Sigmoid colon (tissue), 7 donors: Measurements from ENCODE around the gene NELFA. TPM values are rescaled to one million over a fixed set of nuclear protein-coding genes. Genes with fewer than 3 reads are reported as not detected.

Experiments
- DNase-seq: peaks from one replicate; pipeline ENCODE4 v3.0.0-alpha.2; 2019
- H3K27ac ChIP-seq, 4 donors: fragments of 200-600 bp; sonication (generic); one replicate each; pipeline ENCODE4 v1.5.1; 2016 to 2019; ENCODE audit warnings: mild to moderate bottlenecking in 1 of 4
- H3K27me3 ChIP-seq, 3 donors: fragments of 200-600 bp; sonication (generic); one replicate each; pipeline ENCODE4 v1.5.1; 2019; ENCODE audit warnings: mild to moderate bottlenecking in 1 of 3
- H3K36me3 ChIP-seq, 4 donors: fragments of 200-600 bp; sonication (generic); one replicate each; pipeline ENCODE4 v1.5.1; 2016 to 2019
- H3K4me1 ChIP-seq, 4 donors: fragments of 200-600 bp; sonication (generic); one replicate each; pipeline ENCODE4 v1.5.1; 2017 to 2019
- H3K4me3 ChIP-seq, 4 donors: fragments of 200-600 bp; sonication (generic); one replicate each; pipeline ENCODE4 v1.5.1; 2017 to 2019; ENCODE audit warnings: mild to moderate bottlenecking in 2 of 4, moderate library complexity in 1 of 4
- H3K9me3 ChIP-seq, 4 donors: fragments of 200-600 bp in 3 of 4; sonication (generic) in 3 of 4; one replicate each; pipeline versions ENCODE4 v1.5.1 to v1.6.1; 2013 to 2019
- EP300 ChIP-seq, 4 donors: sonication (generic); formaldehyde crosslinking; IDR thresholded peaks; one replicate each; pipeline ENCODE4 v1.6.1; 2017; ENCODE audit warnings: antibody characterized with exemption in 4 of 4
- POLR2A ChIP-seq, 2 donors: fragments of 450-650 bp; IDR thresholded peaks; one replicate each; pipeline ENCODE4 v1.6.1; 2016; ENCODE audit warnings: antibody characterized with exemption in 2 of 2, mild to moderate bottlenecking in 2 of 2, moderate library complexity in 2 of 2
- POLR2AphosphoS5 ChIP-seq, 4 donors: sonication (generic); formaldehyde crosslinking; IDR thresholded peaks; one replicate each; pipeline ENCODE4 v1.6.1; 2017; ENCODE audit warnings: antibody characterized with exemption in 4 of 4
- WGBS, 2 donors: extraction: QIAGEN DNeasy Blood & Tissue Kit; methylation state at CpG; one replicate each; pipeline ENCODE4 v1.1.7; 2013; 5-methylcytosine and 5-hydroxymethylcytosine counted together
- intact Hi-C: fragments of 100-400 bp; cut with DNase I; formaldehyde crosslinking; loops from one replicate; pipeline ENCODE4 v1.15.1; 2023
- polyA plus RNA-seq, 3 donors: library from polyadenylated mRNA; stranded (reverse); fragments of 200-250 nt; gene quantifications; one replicate each; pipeline ENCODE4 v1.2.3, GENCODE V29; 2013
- total RNA-seq, 4 donors: library from RNA; depleted of rRNA; stranded (reverse); fragments of >200 nt; gene quantifications; one replicate each; pipeline ENCODE4 v1.1.0, GENCODE V29; 2016
- TF ChIP-seq, protein P1 (sequence below), 4 experiments: fragments of 450-650 bp in 3 of 4; fragments of 200-600 bp in 1 of 4; IDR thresholded peaks; one replicate each; pipeline ENCODE4 v1.5.1; 2016 to 2019; ENCODE audit warnings: antibody characterized with exemption in 4 of 4, mild to moderate bottlenecking in 3 of 4, moderate library complexity in 2 of 4
- donor health status: healthy with polysubstance abuse.
- donor health status: Bipolar disorder and iron deficiency.
- donor health status: healthy.

Gene NELFA
- total and polyA plus RNA-seq, 7 donors: 13.8 to 27.4 (median 15.3) TPM

DNA sequence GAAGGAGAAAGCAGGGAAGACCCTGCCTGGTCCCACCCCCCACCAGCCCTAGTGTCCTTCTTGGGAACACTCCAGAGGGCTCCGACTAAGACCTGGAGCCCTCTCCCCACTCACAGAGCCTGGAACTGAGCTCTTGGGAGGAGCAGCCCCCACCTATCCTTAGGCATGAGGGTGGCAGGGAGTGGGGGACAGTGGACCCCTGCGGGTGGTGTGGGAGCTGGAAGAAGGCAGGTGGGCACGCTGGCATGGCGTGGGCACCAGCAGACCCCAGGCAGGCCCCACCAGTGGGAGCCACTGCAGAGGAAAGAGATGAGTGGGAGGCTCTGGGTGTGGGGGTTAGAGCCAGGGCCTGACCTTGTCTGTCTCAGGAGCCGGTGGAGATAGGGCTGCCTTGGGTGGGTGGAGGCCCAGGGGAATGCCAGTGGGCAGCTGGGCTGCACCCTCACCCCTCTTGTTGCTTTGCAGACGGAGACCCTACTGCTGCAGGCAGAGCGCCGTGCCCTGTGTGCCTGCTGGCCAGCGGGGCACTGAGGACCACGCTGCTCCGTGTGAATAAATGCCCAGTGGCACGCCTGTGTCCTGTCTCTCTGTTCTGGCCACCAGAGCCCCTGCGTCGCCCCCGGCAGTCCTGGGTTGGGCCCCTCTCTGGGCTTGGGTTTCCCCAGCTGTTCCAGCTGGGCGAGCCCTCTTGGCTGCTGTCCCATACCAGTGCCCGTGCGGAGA is 34.8 kb upstream of the NELFA start:
- DNase-seq: no peak
- Histone ChIP-seq H3K9me3 (no peaks in the 10 kb centered on the region), H3K27ac (no peak overlapping the region), H3K27me3 (peaks cover 30 to 85% (median 61%) of the 10 kb centered on the region in 3 donors), H3K36me3 (no peaks in the 10 kb centered on the region), H3K4me3 (no peak overlapping the region), H3K4me1 (peaks cover 0 to 28% (median 27%) of the 10 kb centered on the region in 4 donors)
- intact Hi-C loops: no loop called here
- TF ChIP-seq, protein P1, sequence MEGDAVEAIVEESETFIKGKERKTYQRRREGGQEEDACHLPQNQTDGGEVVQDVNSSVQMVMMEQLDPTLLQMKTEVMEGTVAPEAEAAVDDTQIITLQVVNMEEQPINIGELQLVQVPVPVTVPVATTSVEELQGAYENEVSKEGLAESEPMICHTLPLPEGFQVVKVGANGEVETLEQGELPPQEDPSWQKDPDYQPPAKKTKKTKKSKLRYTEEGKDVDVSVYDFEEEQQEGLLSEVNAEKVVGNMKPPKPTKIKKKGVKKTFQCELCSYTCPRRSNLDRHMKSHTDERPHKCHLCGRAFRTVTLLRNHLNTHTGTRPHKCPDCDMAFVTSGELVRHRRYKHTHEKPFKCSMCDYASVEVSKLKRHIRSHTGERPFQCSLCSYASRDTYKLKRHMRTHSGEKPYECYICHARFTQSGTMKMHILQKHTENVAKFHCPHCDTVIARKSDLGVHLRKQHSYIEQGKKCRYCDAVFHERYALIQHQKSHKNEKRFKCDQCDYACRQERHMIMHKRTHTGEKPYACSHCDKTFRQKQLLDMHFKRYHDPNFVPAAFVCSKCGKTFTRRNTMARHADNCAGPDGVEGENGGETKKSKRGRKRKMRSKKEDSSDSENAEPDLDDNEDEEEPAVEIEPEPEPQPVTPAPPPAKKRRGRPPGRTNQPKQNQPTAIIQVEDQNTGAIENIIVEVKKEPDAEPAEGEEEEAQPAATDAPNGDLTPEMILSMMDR (IDR thresholded peaks at IDR 0.05): no peak
- TF ChIP-seq POLR2A (IDR thresholded peaks at IDR 0.05): no peak
- no peak for TF ChIP-seq EP300 (IDR thresholded peaks at IDR 0.05)
- no peak for TF ChIP-seq POLR2AphosphoS5 (IDR thresholded peaks at IDR 0.05)
- WGBS, 2 donors: 83 to 92% methylated on average over 18 of the region's 18 CpGs

DNA sequence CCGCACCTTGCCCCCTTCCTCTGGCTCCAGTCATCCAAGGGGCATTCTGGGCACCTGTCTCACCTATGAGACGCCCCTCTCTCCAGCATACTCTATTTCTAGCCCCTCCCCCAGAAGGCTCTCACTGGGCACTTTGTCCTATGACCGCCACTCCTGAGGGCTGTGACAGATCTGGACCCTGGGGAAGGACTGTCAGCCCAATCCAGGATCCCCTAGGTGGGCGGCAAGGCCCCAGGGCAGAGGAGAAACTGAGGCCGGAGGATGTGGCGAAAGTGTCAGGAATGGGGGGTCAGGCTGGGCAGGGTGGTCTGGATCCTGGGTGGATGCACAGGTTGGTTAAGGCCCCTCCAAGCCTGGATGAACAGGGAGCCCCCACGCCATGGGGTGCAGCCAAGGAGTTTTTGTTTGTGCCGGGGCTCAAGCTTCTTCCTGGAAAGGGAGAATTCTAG is 34.2 kb upstream of the NELFA start:
- Histone ChIP-seq H3K36me3 (no peaks in the 10 kb centered on the region), H3K27me3 (peaks cover 30 to 86% (median 61%) of the 10 kb centered on the region in 3 donors), H3K4me1 (peaks cover 0 to 28% (median 27%) of the 10 kb centered on the region in 4 donors), H3K4me3 (peak overlapping the region in 1 of 4 donors; percentile 64), H3K9me3 (no peaks in the 10 kb centered on the region), H3K27ac (no peak overlapping the region)
- WGBS, 2 donors: 75 to 87% methylated on average over 8 of the region's 8 CpGs
- no peak for DNase-seq
- intact Hi-C loops: no loop called here
- TF ChIP-seq POLR2AphosphoS5 (IDR thresholded peaks at IDR 0.05): no peak
- no peak for TF ChIP-seq POLR2A (IDR thresholded peaks at IDR 0.05)
- TF ChIP-seq, protein P1 (IDR thresholded peaks at IDR 0.05): no peak
- TF ChIP-seq EP300 (IDR thresholded peaks at IDR 0.05): no peak

DNA sequence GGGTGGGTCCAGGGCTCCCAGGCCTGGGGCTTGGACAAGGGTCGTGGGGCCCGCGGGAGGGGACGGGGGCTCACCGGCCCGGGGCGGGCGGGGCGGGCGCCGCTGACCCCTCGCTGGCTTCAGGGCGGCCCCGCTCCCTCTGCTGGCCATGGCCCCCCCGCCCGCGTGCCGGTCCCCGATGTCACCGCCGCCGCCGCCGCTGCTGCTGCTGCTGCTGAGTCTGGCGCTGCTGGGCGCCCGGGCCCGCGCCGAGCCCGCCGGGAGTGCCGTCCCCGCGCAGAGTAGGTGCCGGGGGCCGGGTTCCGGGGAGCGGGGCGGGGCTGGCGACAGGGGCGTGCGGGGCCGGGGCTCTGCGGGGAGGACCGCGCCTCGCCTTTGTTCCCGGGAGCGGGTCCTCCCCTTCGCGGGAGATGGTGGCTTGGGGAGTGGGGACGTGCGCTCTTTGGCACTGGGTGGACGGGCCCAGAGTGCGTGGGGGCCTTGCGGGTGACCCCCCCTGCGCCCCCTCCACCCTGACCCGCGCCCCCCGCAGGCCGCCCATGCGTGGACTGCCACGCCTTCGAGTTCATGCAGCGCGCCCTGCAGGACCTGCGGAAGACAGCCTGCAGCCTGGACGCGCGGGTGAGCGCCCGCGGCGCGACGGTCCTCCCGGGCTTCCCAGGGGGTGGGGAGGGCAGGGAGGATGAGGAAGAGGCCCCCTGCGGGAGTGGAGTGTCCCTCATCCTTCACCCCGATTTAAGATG is 33.6 kb upstream of the NELFA start:
- intact Hi-C loops: no loop called here
- Histone ChIP-seq H3K27ac (peak overlapping the region in 1 of 4 donors; percentile 20), H3K4me1 (peaks cover 0 to 28% (median 27%) of the 10 kb centered on the region in 4 donors), H3K9me3 (no peaks in the 10 kb centered on the region), H3K27me3 (peaks cover 30 to 83% (median 60%) of the 10 kb centered on the region in 3 donors), H3K4me3 (peak overlapping the region; percentile 35 to 71 (median 58)), H3K36me3 (no peaks in the 10 kb centered on the region)
- no peak for DNase-seq
- TF ChIP-seq POLR2A (IDR thresholded peaks at IDR 0.05) (no peak), EP300 (IDR thresholded peaks at IDR 0.05) (no peak), POLR2AphosphoS5 (IDR thresholded peaks at IDR 0.05) (no peak)
- TF ChIP-seq, protein P1 (IDR thresholded peaks at IDR 0.05): no peak
- 1 to 2% methylated on average over 80 of the region's 80 CpGs for WGBS, 2 donors

DNA sequence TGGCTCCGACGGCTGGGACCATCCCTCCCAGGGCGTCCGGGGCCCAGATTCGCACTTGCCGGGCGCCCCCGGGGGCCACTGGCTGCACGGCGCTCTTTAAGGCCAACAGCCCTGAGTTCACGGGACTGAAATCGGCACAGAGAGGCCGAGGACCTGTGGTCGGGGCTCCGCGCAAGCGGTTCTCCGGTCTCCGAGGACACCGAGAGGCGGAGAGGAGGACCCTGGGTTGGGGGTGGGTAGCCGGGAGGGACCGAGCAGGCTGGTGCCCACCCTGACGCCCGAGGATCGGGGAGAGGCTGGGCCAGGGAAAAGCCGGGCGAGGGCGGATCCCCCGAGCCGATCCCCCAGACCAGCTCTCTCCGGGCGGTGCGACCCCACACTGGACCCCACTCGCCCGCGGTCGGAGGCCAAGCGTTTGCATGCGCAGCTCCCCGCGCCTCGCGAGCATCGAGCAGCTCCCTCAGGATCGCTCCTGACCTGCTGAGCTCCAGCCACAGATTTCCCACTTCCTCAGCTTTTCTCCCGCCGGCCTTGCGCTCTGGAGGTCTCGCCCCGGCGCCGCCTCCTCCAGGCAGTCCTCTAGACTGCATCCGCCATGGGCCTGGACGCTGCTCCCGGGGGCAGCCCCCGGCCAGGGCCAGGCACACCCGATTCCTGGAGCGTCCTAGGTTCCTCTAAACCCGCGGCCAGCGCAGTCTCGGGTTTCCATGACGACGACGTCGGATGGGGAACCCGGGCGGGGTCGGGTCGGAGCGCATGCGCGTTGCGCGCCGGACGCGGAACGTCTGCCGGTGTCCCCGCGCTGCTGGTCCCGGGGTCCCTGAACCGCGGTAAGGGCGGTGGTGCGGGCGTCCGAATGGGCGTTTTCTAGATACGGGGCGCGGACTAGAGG is 32.7 kb upstream of the NELFA start:
- Histone ChIP-seq H3K9me3 (no peaks in the 10 kb centered on the region), H3K4me1 (peaks cover 0 to 28% (median 27%) of the 10 kb centered on the region in 4 donors), H3K4me3 (peak overlapping the region; percentile 35 to 71 (median 58)), H3K36me3 (no peaks in the 10 kb centered on the region), H3K27me3 (peaks cover 24 to 83% (median 51%) of the 10 kb centered on the region in 3 donors), H3K27ac (peak overlapping the region in 1 of 4 donors; percentile 20)
- intact Hi-C loops: no loop called here
- 1% methylated on average over 94 of the region's 94 CpGs for WGBS, 2 donors
- TF ChIP-seq POLR2A (IDR thresholded peaks at IDR 0.05) (no peak), EP300 (IDR thresholded peaks at IDR 0.05) (no peak), POLR2AphosphoS5 (IDR thresholded peaks at IDR 0.05) (no peak)
- TF ChIP-seq, protein P1 (IDR thresholded peaks at IDR 0.05): no peak
- peak; percentile 82 for DNase-seq
